DND-41 (cell line): ENCODE data around the gene GTPBP6.

ENCODE experiments used
- ATAC-seq: fragments of 200-7000 bp; cut with Tn5 transposase; 3 replicates; pipeline ENCODE4 v1.9.1; 2021; ENCODE audit warnings: low read depth; ENCODE audit not compliant: insufficient read depth
- DNase-seq: peaks from one replicate; pipeline ENCODE4 v3.0.0-alpha.2; 2020
- H2AFZ ChIP-seq: 2 replicates; pipeline ENCODE4 v1.6.0; 2012; ENCODE audit warnings: low read depth, low read length
- H3K27ac ChIP-seq: 2 replicates; pipeline ENCODE4 v1.5.1; 2012; ENCODE audit warnings: low read length, inconsistent platforms
- H3K27me3 ChIP-seq: fragments of 200-600 bp; sonication (generic); 2 replicates; pipeline ENCODE4 v1.6.0; 2012; ENCODE audit warnings: low read length, mild to moderate bottlenecking, inconsistent platforms; ENCODE audit not compliant: insufficient read depth, poor library complexity
- H3K36me3 ChIP-seq: 2 replicates; pipeline ENCODE4 v1.5.1; 2012; ENCODE audit warnings: low read length, inconsistent platforms; ENCODE audit not compliant: insufficient read depth
- H3K4me1 ChIP-seq: 2 replicates; pipeline ENCODE4 v1.5.1; 2012; ENCODE audit warnings: mild to moderate bottlenecking, low read length; ENCODE audit not compliant: insufficient read depth
- H3K4me2 ChIP-seq: 2 replicates; pipeline ENCODE4 v1.6.0; 2012; ENCODE audit warnings: mild to moderate bottlenecking, moderate library complexity, low read length, inconsistent platforms; ENCODE audit not compliant: insufficient read depth
- H3K4me3 ChIP-seq, 2 experiments: fragments of 200-600 bp in 1 of 2; shearing (Covaris generic) in 1 of 2; 2 replicates each; pipeline ENCODE4 v1.5.1; 2012 to 2016; ENCODE audit warnings: inconsistent platforms in 2 of 2, low read length in 2 of 2, mild to moderate bottlenecking in 2 of 2, low read depth in 1 of 2, moderate library complexity in 1 of 2
- H3K79me2 ChIP-seq: 2 replicates; pipeline ENCODE4 v1.6.0; 2012; ENCODE audit warnings: low read length, inconsistent platforms; ENCODE audit not compliant: insufficient read depth
- H3K9ac ChIP-seq: 2 replicates; pipeline ENCODE4 v1.6.0; 2012; ENCODE audit warnings: low read depth, mild to moderate bottlenecking, inconsistent platforms, low read length, moderate library complexity
- H3K9me3 ChIP-seq: 2 replicates; pipeline ENCODE4 v1.5.1; 2012; ENCODE audit warnings: low read length, moderate library complexity, mild to moderate bottlenecking, inconsistent platforms; ENCODE audit not compliant: insufficient read depth, severe bottlenecking
- H4K20me1 ChIP-seq: 2 replicates; pipeline ENCODE4 v1.6.0; 2012; ENCODE audit warnings: low read length; ENCODE audit not compliant: insufficient read depth
- EZH2 ChIP-seq: IDR thresholded peaks from 3 replicates; pipeline ENCODE4 v1.6.1; 2012; ENCODE audit warnings: borderline replicate concordance, low read depth, mild to moderate bottlenecking, moderate library complexity, low read length, inconsistent platforms; ENCODE audit not compliant: severe bottlenecking
- TF ChIP-seq, protein P1 (sequence below): IDR thresholded peaks from 2 replicates; pipeline ENCODE4 v1.5.1; 2012; ENCODE audit warnings: borderline replicate concordance, low read length, moderate library complexity, mild to moderate bottlenecking; ENCODE audit not compliant: poor library complexity, severe bottlenecking; ENCODE audit errors: extremely low read depth

The GTPBP6 gene

GRCh38 chrX:319579-320125 lies 1.1 kb upstream of the GTPBP6 start:
- H3K4me1 ChIP-seq: peaks cover 33% of the 10 kb centered on the region
- TF ChIP-seq, protein P1, sequence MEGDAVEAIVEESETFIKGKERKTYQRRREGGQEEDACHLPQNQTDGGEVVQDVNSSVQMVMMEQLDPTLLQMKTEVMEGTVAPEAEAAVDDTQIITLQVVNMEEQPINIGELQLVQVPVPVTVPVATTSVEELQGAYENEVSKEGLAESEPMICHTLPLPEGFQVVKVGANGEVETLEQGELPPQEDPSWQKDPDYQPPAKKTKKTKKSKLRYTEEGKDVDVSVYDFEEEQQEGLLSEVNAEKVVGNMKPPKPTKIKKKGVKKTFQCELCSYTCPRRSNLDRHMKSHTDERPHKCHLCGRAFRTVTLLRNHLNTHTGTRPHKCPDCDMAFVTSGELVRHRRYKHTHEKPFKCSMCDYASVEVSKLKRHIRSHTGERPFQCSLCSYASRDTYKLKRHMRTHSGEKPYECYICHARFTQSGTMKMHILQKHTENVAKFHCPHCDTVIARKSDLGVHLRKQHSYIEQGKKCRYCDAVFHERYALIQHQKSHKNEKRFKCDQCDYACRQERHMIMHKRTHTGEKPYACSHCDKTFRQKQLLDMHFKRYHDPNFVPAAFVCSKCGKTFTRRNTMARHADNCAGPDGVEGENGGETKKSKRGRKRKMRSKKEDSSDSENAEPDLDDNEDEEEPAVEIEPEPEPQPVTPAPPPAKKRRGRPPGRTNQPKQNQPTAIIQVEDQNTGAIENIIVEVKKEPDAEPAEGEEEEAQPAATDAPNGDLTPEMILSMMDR: no peak
- TF ChIP-seq EZH2: no peak
- DNase-seq (no peak), ATAC-seq (no peak)
- H3K4me3 ChIP-seq: peak overlapping the region; percentile 62 to 68
- H3K4me2 ChIP-seq: peak overlapping the region; percentile 98
- H3K9ac ChIP-seq: peak overlapping the region; percentile 94
- peak overlapping the region; percentile 48 for H2AFZ ChIP-seq
- H4K20me1 ChIP-seq: peaks cover 37% of the 10 kb centered on the region
- H3K9me3 ChIP-seq: no peaks in the 10 kb centered on the region
- H3K27me3 ChIP-seq: no peaks in the 10 kb centered on the region
- peaks cover 26% of the 10 kb centered on the region for H3K36me3 ChIP-seq
- peak overlapping the region; percentile 73 for H3K27ac ChIP-seq
- peaks cover 36% of the 10 kb centered on the region for H3K79me2 ChIP-seq

DNA sequence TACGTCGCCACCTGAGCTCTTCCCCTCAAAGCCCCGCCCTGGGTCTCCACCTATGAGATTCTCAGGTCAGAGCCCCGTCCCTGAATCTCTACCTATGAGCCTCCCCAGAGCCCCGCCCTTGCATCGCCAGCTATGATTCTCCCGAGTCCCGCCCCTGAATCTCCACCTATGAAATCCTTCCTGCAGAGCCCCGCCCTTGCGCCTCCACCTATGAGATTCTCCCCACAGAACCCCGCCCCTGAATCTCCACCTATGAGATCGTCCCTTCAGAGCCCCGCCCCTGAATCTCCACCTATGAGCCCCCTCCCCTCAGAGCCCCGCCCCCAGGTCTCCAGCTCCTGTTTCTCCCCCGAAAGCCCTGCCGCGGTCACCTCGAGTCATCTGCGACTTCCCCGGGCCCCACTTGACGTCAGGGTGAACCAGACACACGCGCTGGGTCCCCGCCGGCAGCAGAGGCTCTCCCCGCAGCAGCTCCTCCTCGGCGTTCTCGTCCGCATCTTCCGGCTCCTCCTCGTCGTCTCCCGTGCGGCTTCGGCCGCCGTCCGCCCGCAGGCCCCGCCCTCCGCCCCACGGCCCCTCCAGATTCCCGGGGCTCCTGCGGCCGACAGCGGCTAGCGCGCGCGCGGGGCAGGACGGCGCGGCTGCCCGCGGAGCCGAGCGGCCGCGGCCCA lies 393 bp downstream of the GTPBP6 start:
- H3K4me3 ChIP-seq: peak overlapping the region; percentile 32 to 82; a peak in 3 of 4 replicates
- H3K9me3 ChIP-seq: no peaks in the 10 kb centered on the region
- peaks cover 33% of the 10 kb centered on the region for H3K4me1 ChIP-seq
- no peaks in the 10 kb centered on the region for H3K27me3 ChIP-seq
- peak overlapping the region; percentile 94 for H3K9ac ChIP-seq
- peaks cover 40% of the 10 kb centered on the region for H4K20me1 ChIP-seq
- H3K79me2 ChIP-seq: peaks cover 36% of the 10 kb centered on the region
- peak overlapping the region; percentile 60 for H3K4me2 ChIP-seq
- peak; percentile 99 for DNase-seq
- H2AFZ ChIP-seq: peak overlapping the region; percentile 80
- H3K27ac ChIP-seq: peak overlapping the region; percentile 95
- H3K36me3 ChIP-seq: peaks cover 37% of the 10 kb centered on the region
- TF ChIP-seq EZH2: no peak
- TF ChIP-seq, protein P1: no peak
- peak; percentile 71 for ATAC-seq

- DNase-seq: no peak
- TF ChIP-seq, protein P1: no peak
- Histone ChIP-seq H3K4me3 (peak overlapping the region; percentile 32 to 82; a peak in 3 of 4 replicates), H3K36me3 (peaks cover 44% of the 10 kb centered on the region), H4K20me1 (peaks cover 43% of the 10 kb centered on the region), H3K4me2 (peak overlapping the region; percentile 60), H3K4me1 (peaks cover 33% of the 10 kb centered on the region), H3K79me2 (peaks cover 36% of the 10 kb centered on the region), H3K27ac (no peak overlapping the region), H2AFZ (no peak overlapping the region), H3K9me3 (no peaks in the 10 kb centered on the region), H3K9ac (no peak overlapping the region), H3K27me3 (no peaks in the 10 kb centered on the region)
- ATAC-seq: no peak
Measured at GRCh38 chrX:317424-318067, 1.1 kb downstream of the GTPBP6 start.
